ENCODE results near the gene TMEM131L.

TMEM131L gene

DNA sequence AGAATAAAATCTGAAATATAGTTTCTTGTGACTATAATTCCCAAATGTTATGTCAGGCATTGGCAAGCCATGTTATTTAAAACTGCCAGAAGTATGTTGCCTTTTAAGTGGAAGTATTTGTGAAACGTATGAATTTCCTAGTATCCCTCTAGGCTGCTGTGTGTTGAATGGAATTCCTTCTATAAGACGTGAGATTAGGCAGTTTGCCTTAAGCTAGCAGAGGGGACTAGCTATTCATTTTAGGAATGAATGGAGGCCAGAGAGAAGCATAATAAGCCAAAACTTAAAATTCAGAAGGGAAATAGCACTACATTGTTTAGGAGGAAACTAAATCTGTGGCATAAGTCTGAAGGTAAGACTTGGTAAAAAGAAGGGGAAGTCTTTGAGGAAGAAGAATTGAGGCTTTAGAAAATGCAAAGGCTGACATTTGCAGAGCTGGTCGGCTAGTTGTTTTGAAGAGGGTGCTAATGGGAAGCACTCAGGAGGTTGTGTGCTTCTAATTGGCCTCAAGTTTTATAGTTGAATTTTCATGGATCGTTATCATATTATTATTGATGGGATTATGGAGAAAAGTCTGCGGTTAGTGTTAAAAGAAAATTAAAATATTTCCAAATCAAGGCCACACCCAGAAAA, 57.1 kb downstream of the TMEM131L start:
- Histone ChIP-seq H3K27me3 (ENCODE audit: control insufficient read depth, insufficient read depth, low read length) (no peaks in the 10 kb centered on the region), H3K4me3 (ENCODE audit: low read length) (no peak overlapping the region), H3K36me3 (ENCODE audit: control insufficient read depth, insufficient read depth, low read length) (no peaks in the 10 kb centered on the region), H3K4me1 (ENCODE audit: control insufficient read depth, insufficient read depth, low read length) (peaks cover 2% of the 10 kb centered on the region; the same call in 1 of the 2 replicates), H3K27ac (ENCODE audit: low read length) (no peak overlapping the region), H3K9me3 (ENCODE audit: control insufficient read depth, insufficient read depth, low read length) (no peaks in the 10 kb centered on the region)
- no CpG with 5 or more reads among the region's 5 CpGs for WGBS (ENCODE audit: insufficient coverage, insufficient read length)
- no peak for DNase-seq (ENCODE audit: low read depth, low spot score)

DNA sequence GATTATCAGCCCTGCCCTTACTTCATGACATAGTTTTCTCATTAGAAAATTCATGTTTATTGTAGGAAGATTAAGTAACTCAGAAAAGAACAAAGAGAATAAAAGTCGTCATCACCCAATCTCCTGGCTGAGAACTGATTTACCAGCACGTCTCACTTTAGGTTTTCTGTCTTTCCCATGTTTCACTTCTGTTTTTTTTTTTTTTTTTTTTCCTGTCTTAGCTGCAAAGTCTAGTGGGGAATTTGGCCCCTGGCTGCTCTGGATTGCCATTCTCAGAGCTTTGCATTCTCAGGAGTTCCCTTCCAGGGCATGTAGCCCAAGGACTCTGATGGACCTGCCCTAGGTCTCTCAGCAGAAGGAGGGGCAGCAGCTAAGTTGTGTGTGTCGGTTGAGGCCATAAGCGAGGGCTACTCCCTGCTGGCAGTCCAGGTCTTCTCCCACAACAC, 57.8 kb downstream of the TMEM131L start:
- no peak for DNase-seq (ENCODE audit: low read depth, low spot score)
- peaks cover 2% of the 10 kb centered on the region; the same call in 1 of the 2 replicates for H3K4me1 ChIP-seq (ENCODE audit: control insufficient read depth, insufficient read depth, low read length)
- H3K9me3 ChIP-seq (ENCODE audit: control insufficient read depth, insufficient read depth, low read length), result no peaks in the 10 kb centered on the region
- no peaks in the 10 kb centered on the region for H3K36me3 ChIP-seq (ENCODE audit: control insufficient read depth, insufficient read depth, low read length)
- WGBS (ENCODE audit: insufficient coverage, insufficient read length), result no CpG with 5 or more reads among the region's 4 CpGs
- H3K4me3 ChIP-seq (ENCODE audit: low read length), result no peak overlapping the region
- H3K27ac ChIP-seq (ENCODE audit: low read length), result no peak overlapping the region
- no peaks in the 10 kb centered on the region for H3K27me3 ChIP-seq (ENCODE audit: control insufficient read depth, insufficient read depth, low read length)

DNA sequence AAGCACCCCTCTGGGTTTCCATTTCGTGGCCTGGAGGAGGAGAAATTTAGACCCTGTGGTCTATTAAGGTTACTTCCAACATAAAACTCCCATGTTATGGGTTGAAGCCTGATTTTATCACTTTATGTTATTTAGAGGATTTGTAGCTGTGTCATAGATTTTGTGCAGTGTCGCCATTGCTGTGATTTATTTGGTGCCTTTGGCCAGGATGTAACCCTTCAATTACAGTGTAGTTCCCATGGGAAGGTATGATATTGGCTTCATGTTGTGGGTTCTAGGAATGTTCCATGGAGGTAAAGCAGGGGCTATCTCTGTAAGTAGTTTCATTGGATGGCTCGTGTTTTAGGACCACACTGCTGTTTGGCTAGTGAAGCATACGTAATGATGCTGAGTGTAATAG, 58.5 kb downstream of the TMEM131L start:
- Histone ChIP-seq H3K27me3 (ENCODE audit: control insufficient read depth, insufficient read depth, low read length) (no peaks in the 10 kb centered on the region), H3K4me1 (ENCODE audit: control insufficient read depth, insufficient read depth, low read length) (peaks cover 2% of the 10 kb centered on the region; the same call in 1 of the 2 replicates), H3K27ac (ENCODE audit: low read length) (no peak overlapping the region), H3K4me3 (ENCODE audit: low read length) (no peak overlapping the region), H3K9me3 (ENCODE audit: control insufficient read depth, insufficient read depth, low read length) (no peaks in the 10 kb centered on the region), H3K36me3 (ENCODE audit: control insufficient read depth, insufficient read depth, low read length) (no peaks in the 10 kb centered on the region)
- no CpG with 5 or more reads among the region's 4 CpGs for WGBS (ENCODE audit: insufficient coverage, insufficient read length)
- no peak for DNase-seq (ENCODE audit: low read depth, low spot score)

DNA sequence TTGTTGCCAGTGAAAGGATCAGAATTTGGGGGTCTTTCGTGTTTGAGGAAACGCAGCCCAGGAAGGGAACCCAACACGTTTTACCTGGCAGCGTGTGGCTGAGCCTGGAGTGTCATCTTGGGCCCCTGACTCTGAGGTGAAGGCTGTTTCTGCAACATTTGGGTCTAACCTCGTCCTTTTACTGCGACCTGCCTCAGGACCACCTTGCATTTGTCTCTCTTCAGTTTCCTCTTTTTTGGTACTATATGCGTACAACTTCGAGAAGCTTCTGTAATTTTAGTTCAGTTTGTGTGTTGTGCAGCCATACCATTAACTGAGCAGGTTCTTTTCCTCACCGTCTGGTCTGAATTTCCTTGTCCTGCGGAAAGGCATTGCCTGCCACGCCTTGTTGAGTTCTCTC, 61.5 kb downstream of the TMEM131L start:
- Histone ChIP-seq H3K27me3 (ENCODE audit: control insufficient read depth, insufficient read depth, low read length) (no peaks in the 10 kb centered on the region), H3K4me1 (ENCODE audit: control insufficient read depth, insufficient read depth, low read length) (peaks cover 2% of the 10 kb centered on the region; the same call in 1 of the 2 replicates), H3K27ac (ENCODE audit: low read length) (no peak overlapping the region), H3K36me3 (ENCODE audit: control insufficient read depth, insufficient read depth, low read length) (no peaks in the 10 kb centered on the region), H3K4me3 (ENCODE audit: low read length) (no peak overlapping the region), H3K9me3 (ENCODE audit: control insufficient read depth, insufficient read depth, low read length) (no peaks in the 10 kb centered on the region)
- WGBS (ENCODE audit: insufficient coverage, insufficient read length), result no CpG with 5 or more reads among the region's 11 CpGs
- no peak for DNase-seq (ENCODE audit: low read depth, low spot score)

DNA sequence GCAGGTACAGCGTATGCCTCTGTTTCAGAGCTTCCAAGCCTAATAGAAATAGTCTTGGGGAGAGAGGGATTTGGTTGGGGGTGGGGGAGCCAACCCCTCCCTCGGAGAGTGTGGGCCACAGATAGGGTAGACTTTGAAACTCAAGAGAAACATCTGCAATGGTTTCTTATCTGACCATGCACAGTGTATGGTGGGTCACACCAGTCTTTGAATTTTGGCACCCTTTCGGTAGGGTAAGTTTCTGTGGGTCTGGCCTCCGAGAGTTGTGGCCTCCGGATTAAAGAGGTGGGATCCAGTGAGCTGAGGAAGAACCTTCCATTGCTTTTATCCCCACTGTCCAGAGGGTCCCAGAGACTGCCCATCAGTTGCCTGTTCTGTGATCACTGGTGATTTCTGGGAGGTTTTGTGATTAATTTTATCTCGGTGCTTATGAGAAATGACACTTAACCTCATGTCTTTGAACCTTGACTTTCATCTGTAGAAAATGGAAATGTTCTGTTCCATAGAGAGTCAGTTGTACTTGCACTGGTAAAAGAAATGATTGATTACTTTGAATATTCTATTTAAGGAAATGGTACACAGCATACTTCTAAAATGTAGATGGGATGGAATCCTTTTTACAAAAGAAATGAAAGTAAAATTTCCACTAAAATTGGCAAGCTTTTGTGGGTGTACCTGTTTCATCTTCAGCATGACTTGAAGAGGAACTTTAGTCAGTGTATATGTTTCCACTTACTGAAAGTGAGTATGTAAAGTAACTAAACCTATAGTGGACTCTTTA, 62.7 kb downstream of the TMEM131L start:
- DNase-seq (ENCODE audit: low read depth, low spot score), result no peak
- WGBS (ENCODE audit: insufficient coverage, insufficient read length), result no CpG with 5 or more reads among the region's 6 CpGs
- Histone ChIP-seq H3K4me1 (ENCODE audit: control insufficient read depth, insufficient read depth, low read length) (peaks cover 1% of the 10 kb centered on the region; the same call in 1 of the 2 replicates), H3K27me3 (ENCODE audit: control insufficient read depth, insufficient read depth, low read length) (no peaks in the 10 kb centered on the region), H3K4me3 (ENCODE audit: low read length) (no peak overlapping the region), H3K27ac (ENCODE audit: low read length) (no peak overlapping the region), H3K9me3 (ENCODE audit: control insufficient read depth, insufficient read depth, low read length) (no peaks in the 10 kb centered on the region), H3K36me3 (ENCODE audit: control insufficient read depth, insufficient read depth, low read length) (no peaks in the 10 kb centered on the region)

DNA sequence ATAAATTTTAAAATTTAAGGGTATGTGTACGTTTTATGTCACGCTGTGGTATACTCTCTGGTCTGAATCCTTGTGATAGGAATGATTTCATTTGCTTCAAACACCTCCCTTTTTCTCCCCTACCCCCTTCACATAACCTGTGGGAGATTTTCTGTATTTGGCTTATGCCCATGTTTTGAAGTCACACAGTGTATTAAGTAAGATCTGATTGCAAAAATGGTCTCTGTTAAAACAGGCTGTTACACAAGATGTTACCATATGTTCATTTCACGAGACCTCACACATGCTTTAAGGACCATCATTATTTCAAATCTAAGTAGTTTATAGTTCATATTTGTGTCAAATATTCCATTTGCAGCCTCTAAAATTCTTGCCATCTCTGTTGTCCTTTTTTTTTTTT, 63.5 kb downstream of the TMEM131L start:
- Histone ChIP-seq H3K27me3 (ENCODE audit: control insufficient read depth, insufficient read depth, low read length) (no peaks in the 10 kb centered on the region), H3K9me3 (ENCODE audit: control insufficient read depth, insufficient read depth, low read length) (no peaks in the 10 kb centered on the region), H3K4me3 (ENCODE audit: low read length) (no peak overlapping the region), H3K27ac (ENCODE audit: low read length) (no peak overlapping the region), H3K4me1 (ENCODE audit: control insufficient read depth, insufficient read depth, low read length) (peaks cover 1% of the 10 kb centered on the region; the same call in 1 of the 2 replicates), H3K36me3 (ENCODE audit: control insufficient read depth, insufficient read depth, low read length) (no peaks in the 10 kb centered on the region)
- no peak for DNase-seq (ENCODE audit: low read depth, low spot score)
- 100% methylated on average over 1 of the region's 3 CpGs for WGBS (ENCODE audit: insufficient coverage, insufficient read length)

DNA sequence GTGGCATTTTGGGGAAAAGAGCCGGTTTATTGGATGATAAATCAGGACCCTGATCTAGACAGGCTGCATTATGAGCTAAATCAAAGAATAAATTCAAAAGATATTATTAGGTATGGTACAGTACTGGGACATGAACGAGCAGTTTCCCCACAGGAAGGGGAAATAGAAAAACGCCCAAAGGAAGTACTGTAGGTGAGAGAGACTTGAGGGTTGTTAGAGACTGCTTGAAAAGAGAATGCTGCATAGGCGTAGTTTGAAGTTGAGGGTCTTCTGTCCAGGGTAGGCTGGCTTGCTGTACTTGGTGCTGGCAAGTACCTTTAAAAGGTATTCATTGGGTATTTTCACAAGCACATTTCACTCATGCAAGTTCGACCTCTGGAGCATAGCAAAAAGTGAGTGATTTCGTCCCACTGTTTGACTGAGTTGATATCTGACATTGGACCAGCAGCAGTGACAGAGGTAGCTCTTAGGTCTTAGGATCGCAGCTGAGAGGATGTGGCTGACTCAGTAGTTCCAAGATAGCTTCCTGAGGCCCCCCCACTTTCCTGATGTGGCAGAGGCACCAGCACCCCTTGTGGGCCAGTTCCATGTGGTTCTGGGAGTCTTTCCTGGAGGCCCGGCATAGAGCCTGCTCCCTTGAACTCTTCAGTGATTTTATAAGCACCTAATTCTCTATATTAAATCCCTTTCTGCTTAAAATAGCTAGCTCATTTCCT, 64.3 kb downstream of the TMEM131L start:
- Histone ChIP-seq H3K4me1 (ENCODE audit: control insufficient read depth, insufficient read depth, low read length) (peaks cover 7% of the 10 kb centered on the region; the same call in 1 of the 2 replicates), H3K27ac (ENCODE audit: low read length) (no peak overlapping the region), H3K9me3 (ENCODE audit: control insufficient read depth, insufficient read depth, low read length) (no peaks in the 10 kb centered on the region), H3K36me3 (ENCODE audit: control insufficient read depth, insufficient read depth, low read length) (no peaks in the 10 kb centered on the region), H3K27me3 (ENCODE audit: control insufficient read depth, insufficient read depth, low read length) (no peaks in the 10 kb centered on the region), H3K4me3 (ENCODE audit: low read length) (no peak overlapping the region)
- DNase-seq (ENCODE audit: low read depth, low spot score), result no peak
- no CpG with 5 or more reads among the region's 8 CpGs for WGBS (ENCODE audit: insufficient coverage, insufficient read length)

DNA sequence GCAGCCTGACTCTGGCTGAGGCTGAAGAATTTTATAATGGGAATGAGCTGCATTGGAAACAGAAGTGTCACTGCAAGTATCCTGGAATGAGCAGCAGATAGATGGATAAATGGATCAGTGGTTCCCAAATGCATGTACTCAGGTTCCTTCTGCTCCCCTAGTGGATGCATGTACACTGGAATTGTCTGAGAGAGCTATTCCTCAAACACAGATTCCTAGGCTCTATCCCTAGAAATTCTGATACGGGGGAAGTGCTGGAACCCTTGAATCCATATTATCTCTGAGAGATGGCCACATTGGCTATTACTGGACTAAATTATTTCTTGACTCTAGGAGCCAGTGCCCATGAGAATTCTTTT, 64.8 kb downstream of the TMEM131L start:
- Histone ChIP-seq H3K27ac (ENCODE audit: low read length) (no peak overlapping the region), H3K4me1 (ENCODE audit: control insufficient read depth, insufficient read depth, low read length) (peaks cover 7% of the 10 kb centered on the region; the same call in 1 of the 2 replicates), H3K27me3 (ENCODE audit: control insufficient read depth, insufficient read depth, low read length) (no peaks in the 10 kb centered on the region), H3K36me3 (ENCODE audit: control insufficient read depth, insufficient read depth, low read length) (no peaks in the 10 kb centered on the region), H3K9me3 (ENCODE audit: control insufficient read depth, insufficient read depth, low read length) (no peaks in the 10 kb centered on the region), H3K4me3 (ENCODE audit: low read length) (no peak overlapping the region)
- no CpG with 5 or more reads among the region's 1 CpG for WGBS (ENCODE audit: insufficient coverage, insufficient read length)
- no peak for DNase-seq (ENCODE audit: low read depth, low spot score)

DNA sequence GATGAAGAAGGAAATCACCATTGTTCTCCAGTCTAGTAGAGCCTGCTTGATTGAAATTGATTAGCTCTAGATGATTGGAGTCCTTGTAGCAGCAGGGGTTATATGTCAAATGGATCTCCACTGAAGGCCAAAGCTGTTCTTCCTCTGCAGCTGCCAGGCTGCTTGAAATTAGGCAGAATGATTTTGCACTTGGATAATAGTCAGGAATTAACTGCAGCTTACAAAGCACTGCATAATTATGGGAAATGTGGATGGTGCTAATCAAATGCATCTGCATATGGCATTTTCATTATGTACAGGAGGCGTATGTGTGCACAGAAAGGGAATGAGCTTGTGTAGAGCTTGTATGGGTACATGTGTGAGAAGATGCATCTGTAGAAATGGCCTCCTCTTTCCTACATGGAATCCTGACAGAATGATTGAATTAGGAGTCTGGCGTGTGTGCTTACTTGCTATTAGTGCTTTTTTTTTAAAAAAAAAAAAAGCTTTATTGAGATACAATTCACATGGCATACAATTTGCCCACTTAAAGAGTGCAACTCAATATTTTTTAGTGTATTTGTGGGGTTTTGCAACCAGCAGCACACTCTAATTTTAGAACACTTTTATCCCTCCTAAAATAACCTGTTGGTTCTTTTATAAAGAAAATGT, 65.9 kb downstream of the TMEM131L start:
- no peaks in the 10 kb centered on the region for H3K9me3 ChIP-seq (ENCODE audit: control insufficient read depth, insufficient read depth, low read length)
- H3K4me3 ChIP-seq (ENCODE audit: low read length), result no peak overlapping the region
- no peak for DNase-seq (ENCODE audit: low read depth, low spot score)
- no peak overlapping the region for H3K27ac ChIP-seq (ENCODE audit: low read length)
- WGBS (ENCODE audit: insufficient coverage, insufficient read length), result no CpG with 5 or more reads among the region's 2 CpGs
- H3K36me3 ChIP-seq (ENCODE audit: control insufficient read depth, insufficient read depth, low read length), result no peaks in the 10 kb centered on the region
- H3K4me1 ChIP-seq (ENCODE audit: control insufficient read depth, insufficient read depth, low read length), result peaks cover 7% of the 10 kb centered on the region; the same call in 1 of the 2 replicates
- H3K27me3 ChIP-seq (ENCODE audit: control insufficient read depth, insufficient read depth, low read length), result no peaks in the 10 kb centered on the region

DNA sequence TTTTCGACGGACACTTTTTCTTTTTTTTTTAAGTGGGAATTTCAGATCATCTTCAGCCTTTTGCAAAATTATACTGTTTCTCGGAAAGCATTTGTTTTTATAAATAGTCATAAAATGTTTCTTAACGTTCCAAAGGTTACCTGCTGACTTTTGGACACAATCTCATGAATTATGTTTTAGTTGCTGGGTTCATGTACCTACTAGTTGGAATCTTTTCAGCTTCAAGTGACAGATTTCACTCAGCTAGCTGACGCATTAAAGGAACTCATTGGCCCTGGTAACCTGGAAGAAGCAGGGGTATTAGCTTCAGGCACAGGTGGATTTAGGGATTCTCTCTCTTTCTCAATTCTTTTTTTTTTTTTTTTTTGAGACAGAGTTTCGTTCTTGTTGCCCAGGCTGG, 66.5 kb downstream of the TMEM131L start:
- no CpG with 5 or more reads among the region's 6 CpGs for WGBS (ENCODE audit: insufficient coverage, insufficient read length)
- Histone ChIP-seq H3K27ac (ENCODE audit: low read length) (no peak overlapping the region), H3K4me3 (ENCODE audit: low read length) (no peak overlapping the region), H3K36me3 (ENCODE audit: control insufficient read depth, insufficient read depth, low read length) (no peaks in the 10 kb centered on the region), H3K9me3 (ENCODE audit: control insufficient read depth, insufficient read depth, low read length) (no peaks in the 10 kb centered on the region), H3K4me1 (ENCODE audit: control insufficient read depth, insufficient read depth, low read length) (peaks cover 7% of the 10 kb centered on the region; the same call in 1 of the 2 replicates), H3K27me3 (ENCODE audit: control insufficient read depth, insufficient read depth, low read length) (no peaks in the 10 kb centered on the region)
- DNase-seq (ENCODE audit: low read depth, low spot score), result no peak
